ENCODE measurements around the gene TRIM3.
A peak's percentile ranks its signal among the peaks of the same experiment; 100 is the strongest.

The TRIM3 gene

DNA sequence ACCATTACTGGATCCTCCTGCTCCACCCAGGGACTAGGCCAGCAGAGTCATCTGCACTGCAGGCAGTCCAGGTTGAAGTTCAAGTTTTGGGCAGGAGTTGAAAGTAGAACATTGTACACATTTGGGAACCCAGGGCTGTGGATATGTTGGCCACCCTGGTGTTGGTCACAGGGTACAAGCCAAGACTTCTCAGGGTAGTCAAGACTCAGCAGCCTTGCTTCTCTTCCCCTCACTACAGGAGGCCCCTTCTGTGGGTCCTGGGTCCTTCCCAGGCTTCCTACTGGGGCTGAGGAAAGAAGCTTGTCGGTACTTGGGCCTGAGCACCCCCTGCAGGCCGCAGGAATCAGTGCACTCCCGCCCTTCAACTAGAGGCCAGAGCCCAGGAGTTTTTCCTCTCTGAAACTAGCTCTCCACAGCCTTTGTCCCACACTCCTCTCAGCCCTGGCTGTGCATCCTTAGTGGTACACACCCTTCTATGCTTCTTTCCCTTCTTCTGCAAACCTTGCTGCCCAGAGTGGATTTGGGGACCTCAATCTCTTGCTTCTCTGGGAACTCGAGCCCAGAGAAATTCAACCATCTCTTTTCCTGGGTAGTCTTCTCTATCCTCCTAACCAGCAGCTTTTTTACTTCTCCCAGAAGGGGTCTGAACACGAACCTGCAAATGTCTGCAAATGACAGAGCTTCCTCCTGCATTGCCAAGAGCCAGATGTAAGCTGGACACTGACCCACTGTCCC is 30.3 kb downstream of the TRIM3 start:
- intact Hi-C loops (cut with DNase I): loop anchor here (1.0 kb wide), 1 partner anchor 64 kb away; no protein-coding TSS in a partner anchor
- DNase-seq: peak; percentile 52 to 95 (median 72)

DNA sequence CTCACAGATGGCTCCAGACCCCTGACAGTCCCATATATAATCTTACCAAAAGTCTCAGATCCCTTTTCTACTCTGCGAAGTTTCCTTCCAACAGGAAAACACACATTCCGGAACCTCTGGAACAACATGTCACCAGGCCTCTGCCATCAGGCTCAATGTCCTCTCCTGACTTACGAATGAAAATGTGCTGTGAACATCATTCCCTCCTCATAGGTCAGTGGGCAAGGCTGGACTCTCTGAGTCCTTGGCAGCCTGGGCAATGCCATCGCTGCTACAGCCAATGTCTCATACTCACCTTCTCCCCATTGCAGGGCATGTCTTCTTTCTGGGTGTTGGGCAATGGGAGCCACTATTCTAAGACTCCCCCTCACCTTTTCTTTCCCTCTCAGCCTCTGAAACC is 31.3 kb downstream of the TRIM3 start:
- intact Hi-C loops (cut with DNase I): no loop called here
- DNase-seq: no peak

DNA sequence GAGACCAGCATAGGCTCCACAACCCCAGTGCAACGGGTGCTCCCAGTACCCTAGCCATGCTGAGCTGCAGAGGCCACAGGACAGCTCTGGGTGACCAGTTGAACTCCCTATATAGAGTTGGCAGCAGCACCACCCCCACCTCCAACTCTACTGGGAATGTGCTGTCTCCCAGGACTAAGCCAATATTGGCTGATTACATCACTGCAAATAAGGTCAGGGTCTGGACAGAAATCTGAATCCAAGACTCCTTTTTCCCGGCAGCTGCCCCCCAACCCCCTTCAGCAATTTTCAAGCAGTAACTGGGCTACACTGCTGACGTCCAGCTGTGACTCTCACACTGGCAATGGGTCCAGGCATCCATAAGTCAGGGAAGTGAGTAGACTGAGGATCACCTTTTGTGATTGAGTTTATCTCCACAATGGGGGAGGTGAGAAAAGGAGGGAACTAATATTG is 32.8 kb downstream of the TRIM3 start, which contains the start of gene HPX:
Gene HPX (minus strand): TSS at position 82 of the 453 bp plus-strand sequence. CDS start 24 bp downstream, at position 58.
- no peak for DNase-seq
- intact Hi-C loops (cut with DNase I): no loop called here

DNA sequence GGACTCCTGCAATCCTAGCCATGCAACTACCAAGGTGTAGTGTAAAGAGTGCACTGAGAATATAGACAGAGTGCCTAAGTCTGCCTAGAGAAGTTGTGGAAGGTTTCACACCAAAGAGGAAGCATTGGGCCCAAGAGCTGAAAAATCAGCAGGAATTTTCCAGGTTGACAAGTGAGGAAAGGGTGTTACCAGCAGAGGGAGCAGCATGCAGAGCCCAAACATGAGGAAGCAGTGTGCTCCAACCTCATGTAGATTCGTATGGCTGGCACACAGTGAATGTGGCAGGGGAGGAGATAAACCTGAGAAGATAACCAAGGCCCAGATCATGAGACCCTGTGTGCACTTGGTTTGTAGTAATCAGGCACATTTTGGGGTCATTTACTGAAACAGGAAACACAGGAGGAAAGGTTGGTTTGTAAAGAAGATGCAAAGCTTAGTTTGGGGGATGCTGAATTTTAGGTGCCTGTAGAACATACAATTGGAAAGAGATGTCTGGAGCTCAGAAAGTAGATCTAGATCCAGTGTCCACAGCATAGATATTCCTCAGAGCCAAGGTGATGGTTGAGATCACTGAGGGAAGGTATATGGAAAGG is 34.7 kb downstream of the TRIM3 start:
- DNase-seq: peak in 7 of 10 donors; percentile 34 to 92 (median 64)
- intact Hi-C loops (cut with DNase I): no loop called here

DNA sequence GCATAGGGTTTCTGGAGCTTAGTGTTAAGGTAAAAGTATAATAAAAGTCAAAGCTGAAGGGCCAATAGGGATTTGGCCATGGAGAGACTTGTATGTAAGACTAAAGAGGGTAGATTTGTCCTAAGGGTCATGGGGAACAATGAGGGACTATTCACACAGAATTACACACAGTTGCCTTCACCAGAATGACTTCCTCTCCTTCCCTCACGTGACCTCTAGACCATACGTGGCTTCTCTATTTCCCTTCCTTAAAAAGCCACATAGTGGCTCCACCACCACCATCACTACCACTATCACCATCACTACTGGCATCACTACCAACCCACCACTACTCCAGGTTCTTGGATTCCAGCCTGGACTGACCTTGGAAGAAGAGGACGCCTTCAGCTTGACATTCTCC is 35.7 kb downstream of the TRIM3 start:
- no peak for DNase-seq
- intact Hi-C loops (cut with DNase I): no loop called here

DNA sequence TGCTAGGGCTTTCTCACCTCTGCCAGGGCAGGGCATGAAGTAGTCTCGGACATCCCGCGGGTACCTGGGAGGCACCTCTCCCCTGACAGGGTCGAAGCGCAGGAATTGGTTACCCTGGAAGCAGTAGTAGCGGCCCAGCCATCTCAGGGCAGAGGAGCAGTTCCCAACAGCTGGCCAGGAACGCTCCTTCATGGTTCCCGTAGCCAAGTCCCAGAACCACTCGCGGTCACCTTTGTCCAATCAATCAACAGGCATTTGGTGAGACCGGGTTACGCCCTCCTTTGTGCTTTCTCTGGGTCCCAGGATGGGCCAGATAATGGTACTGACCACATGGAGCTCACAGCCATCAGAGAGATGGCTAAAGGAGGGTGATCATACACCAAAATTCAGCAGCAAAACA is 36.3 kb downstream of the TRIM3 start:
- intact Hi-C loops (cut with DNase I): no loop called here
- DNase-seq: no peak

DNA sequence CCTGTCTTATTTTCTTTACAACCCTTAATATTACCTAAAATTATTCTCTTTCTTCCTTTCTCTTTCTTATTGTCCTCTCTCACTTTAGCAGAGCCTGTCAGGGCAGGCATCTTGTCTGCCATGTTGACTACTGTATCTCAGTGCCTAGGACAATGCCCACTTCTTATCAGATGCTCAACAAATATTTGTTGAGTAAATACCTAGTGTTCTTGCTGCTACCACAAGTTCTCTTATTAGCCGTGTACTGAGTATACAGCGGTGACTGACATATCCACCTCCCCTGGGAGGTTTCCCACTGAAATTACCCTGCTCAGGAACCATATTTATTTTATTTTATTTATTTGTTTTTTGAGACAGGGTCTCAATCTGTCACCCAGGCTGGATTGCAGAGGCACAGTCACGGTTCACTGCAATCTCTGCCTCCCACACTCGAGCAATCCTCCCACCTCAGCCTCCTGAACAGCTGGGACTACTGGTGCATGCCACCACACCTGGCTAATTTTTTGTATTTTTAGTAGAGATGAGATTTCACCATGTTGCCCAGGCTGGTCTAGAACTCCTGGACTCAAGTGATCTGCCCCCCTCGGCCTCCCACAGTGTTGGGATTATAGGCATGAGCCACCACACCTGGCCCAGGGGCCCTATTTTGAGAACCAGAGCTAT is 39.6 kb downstream of the TRIM3 start:
- intact Hi-C loops (cut with DNase I): no loop called here
- DNase-seq: peak in 1 of 10 donors; percentile 13

DNA sequence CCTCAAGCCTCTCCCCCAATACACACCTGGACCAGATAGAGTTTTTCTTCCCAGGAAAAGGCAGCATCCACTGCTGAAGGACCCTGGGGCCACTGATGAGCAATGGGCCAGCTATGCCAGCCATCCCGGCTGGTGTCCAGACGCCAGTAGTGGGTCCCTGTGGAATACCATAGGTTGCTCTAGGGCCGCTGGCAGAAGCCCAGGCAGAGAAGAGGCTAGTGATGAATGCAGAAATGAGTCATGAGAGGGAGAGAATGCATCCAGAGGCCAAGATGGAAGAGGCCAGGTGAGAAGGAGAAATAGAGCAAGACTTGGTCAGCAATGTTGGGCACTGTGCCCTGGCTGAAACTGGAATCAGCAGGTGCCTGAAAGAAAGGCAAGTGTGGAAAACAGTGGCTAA is 41.9 kb downstream of the TRIM3 start:
- peak in 1 of 10 donors; percentile 10 for DNase-seq
- intact Hi-C loops (cut with DNase I): no loop called here

DNA sequence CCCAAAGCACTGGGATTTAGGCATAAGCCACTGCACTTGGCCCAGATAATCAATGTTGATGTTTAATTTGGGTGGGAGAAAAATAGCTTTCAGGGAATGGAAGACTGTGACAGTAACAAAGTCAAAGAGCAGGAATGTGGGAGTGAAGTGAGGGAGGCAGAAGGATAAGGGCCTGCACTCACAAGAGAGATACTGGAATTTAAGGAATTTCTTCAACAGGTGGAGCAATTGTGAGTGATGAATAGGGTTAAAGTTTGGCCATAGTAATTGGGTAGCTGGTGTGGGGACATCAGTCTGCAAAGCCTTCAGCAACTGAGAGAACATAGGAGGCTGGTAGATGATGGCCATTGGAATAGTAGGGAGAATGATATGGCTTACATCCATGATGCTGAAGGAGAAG is 46.2 kb downstream of the TRIM3 start:
- intact Hi-C loops (cut with DNase I): no loop called here
- DNase-seq: no peak

DNA sequence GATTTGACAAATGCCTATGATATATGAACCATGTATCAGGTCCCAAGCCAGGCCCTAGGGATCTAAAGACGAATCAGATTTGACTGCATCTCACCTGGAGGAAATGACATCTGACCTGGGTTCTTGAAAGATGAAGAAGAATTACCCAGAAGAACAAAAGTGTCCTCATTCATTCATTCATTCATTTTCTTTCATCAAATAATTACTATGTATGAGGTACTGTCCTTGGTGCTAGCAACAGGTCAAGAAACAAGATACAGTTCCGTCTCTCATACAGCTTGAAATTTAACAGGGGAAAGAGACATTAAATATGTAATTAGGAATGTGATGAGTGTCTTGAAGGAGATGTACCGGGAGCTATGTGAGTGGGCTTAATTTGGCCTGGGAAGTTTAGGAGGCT is 53.1 kb downstream of the TRIM3 start:
- intact Hi-C loops (cut with DNase I): no loop called here
- no peak for DNase-seq

DNA sequence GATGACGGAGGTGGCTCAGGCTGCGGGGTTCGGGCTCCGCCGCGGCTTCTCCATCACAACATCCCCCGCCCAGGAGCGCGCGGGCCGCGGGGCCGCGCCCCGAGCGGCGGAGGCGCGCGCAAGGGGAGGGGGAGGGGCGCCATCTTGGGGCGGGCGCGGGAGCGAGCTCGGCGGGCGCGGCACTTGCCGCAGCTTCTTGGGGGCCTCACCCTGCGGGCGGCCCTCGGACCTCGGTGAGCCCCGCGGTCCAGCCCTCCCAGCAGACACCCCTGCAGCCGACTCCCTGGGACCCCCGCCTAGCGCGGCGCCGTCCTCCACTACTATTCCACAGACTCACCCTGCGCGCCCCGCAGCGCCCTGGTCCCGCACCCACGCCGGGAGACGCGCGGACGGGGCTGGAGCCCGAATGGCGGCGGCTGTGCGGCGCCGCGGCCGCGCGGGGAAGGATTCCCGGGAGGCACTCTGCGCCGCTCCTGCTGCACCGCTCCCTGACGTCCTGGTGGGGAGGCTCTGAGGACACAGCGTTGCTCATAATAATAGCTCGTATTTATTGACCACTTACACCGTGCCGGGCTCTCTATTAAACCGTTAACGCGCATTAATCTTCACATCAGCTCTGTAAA is 54.6 kb downstream of the TRIM3 start, which contains the start of gene APBB1:
Gene APBB1 (minus strand): TSS at position 86 of the 623 bp plus-strand sequence. CDS start 7,747 bp downstream, outside the sequence.
- intact Hi-C loops (cut with DNase I): loop anchor here (2.0 kb wide), 1 partner anchor 28 kb away; the partner anchor contains the start of gene SMPD1
- DNase-seq: peak; percentile 58 to 96 (median 68)

DNA sequence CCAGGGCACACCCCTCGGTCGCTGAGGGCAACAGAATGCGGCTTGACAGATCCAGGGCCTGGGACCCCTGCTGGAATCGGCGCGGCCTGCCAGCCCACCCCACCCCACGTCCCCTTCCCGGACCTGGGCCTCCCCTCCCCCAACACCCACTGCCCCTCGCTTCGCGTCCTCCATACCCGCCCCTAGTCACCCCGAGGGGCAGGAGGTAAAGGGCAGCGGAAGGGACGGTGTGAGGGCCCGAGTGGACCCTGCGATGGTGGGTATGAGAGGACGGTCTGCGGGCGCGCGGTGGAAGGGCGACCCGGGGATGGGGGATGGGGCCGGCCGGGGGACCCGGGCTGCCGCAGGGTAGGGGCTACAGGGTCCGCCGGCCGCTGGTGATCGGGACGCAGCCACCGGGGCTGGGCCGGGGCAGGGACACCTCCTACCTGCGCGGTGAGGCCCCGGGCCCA is 55.2 kb downstream of the TRIM3 start:
- intact Hi-C loops (cut with DNase I): loop anchor here (2.0 kb wide), 1 partner anchor 28 kb away; the partner anchor contains the start of gene SMPD1
- DNase-seq: peak in 4 of 10 donors; percentile 28 to 86 (median 40)

DNA sequence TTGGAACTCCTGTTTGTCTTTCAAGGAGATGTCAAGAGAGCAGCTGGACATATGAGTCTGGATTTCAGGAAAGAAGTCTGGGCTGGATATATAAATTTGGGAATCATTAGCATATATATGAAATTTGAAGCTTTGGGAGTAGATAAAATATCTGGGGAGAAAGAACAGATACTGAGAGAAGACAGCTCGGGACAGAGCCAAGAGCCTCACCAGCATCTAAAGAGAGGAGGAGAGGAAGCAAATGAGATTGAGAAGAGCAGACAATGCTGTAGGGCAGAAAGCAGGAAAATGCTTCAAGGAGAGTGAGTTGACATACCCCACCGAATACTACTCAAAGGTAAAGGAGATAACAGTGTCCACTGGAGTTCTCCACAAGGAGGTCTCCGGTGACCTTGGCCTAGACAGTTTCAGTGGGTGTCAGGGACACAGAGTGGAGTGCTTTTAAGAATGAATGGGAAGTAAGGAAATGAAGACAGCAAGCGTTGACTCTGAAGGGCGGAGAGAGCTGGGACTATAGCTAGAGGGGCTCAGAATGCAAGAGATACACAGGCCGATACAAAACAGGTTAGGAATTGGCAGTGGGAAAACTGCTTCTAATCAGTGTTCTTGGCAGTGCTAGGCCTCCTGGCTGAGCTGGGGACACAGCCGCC is 55.7 kb downstream of the TRIM3 start:
- DNase-seq: no peak

DNA sequence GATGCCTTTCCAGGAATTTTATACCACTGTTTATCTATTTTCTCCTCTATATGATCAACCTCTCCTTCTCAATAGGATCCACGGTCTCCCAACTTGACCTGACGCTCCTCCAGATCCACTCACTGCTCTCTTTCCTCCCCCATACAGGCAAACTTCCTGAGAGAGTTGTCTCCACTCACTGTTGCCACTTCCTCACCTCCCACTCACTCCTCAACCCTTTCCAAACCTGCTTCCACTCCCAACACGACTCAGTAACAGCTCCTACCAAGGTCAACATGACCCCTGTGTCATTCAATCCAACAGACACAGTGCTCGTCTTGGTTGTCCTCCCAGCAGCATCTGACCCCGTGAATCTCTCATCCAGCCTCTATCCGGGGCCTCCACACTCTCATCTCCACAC is 57.9 kb downstream of the TRIM3 start:
- intact Hi-C loops (cut with DNase I): no loop called here
- no peak for DNase-seq

More for the DNA sequence above, 55.7 kb downstream of the TRIM3 start:
- intact Hi-C loops (cut with DNase I): loop anchor here (2.0 kb wide), 1 partner anchor 27 kb away; the partner anchor contains the start of gene SMPD1

DNA sequence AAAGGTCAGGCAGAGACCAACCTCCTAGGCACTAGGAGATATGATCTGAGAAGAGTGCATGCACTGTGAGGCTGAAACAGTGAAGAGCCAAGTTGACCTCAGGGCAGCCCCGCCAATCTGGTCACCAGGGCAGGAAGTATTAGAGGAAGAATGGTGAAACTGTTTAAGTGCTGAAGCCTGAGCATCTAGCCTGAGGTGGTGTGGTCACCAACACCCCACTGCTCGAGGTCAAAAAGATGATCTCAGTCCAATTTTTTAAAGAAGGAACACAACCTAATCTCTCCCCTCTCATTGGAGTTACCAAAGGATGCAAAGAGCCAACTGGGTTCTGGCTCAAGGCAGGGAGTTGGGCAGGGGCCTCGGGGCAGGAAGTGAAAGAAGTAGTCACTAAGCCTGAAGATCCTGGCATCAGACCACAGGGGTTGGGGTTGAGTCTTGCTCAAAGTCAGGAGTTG is 58.8 kb downstream of the TRIM3 start:
- intact Hi-C loops (cut with DNase I): no loop called here
- DNase-seq: no peak

DNA sequence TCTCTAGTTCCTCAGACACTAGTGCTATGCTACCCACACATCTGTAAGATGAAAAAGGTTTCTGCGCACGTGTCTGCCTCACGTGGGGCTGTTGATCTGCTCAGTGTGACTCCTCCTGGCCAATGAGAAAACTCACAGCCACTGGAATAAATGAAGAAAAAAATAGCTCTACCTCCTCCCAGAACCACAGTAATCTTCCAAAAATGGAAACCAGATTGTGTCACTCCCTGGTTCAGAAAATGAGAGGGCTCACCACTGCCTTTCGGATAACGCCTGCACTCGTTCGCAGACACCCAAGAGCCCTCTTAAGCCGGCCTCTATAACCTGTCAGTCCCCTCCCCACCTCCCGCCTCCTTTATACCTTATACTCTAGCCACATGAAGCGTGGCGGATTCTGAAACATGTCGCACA is 59.9 kb downstream of the TRIM3 start:
- intact Hi-C loops (cut with DNase I): no loop called here
- DNase-seq: peak in 6 of 10 donors; percentile 62 to 94 (median 80)

DNA sequence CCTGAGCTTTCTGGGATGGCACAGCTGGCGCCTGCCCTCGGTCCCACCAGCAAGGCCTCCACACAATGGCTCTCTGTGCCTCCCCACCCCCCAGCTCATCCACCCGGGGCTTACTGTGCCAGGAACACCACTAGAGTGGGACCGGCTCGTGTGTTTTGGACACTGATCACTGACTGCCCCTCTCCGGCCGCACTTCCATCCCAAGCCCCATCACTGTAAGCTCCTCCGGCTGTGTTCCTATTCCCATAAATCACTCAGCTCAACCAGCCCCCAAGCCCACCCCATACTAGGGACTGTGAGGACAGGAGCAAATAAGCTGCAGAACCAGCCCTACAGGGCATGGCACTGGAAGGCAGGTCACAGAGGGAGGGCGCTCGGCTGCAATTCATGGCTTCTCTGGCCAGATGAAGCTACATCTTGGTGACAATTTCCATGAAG is 62.1 kb downstream of the TRIM3 start:
- intact Hi-C loops (cut with DNase I): no loop called here
- DNase-seq: peak; percentile 73 to 98 (median 86)

DNA sequence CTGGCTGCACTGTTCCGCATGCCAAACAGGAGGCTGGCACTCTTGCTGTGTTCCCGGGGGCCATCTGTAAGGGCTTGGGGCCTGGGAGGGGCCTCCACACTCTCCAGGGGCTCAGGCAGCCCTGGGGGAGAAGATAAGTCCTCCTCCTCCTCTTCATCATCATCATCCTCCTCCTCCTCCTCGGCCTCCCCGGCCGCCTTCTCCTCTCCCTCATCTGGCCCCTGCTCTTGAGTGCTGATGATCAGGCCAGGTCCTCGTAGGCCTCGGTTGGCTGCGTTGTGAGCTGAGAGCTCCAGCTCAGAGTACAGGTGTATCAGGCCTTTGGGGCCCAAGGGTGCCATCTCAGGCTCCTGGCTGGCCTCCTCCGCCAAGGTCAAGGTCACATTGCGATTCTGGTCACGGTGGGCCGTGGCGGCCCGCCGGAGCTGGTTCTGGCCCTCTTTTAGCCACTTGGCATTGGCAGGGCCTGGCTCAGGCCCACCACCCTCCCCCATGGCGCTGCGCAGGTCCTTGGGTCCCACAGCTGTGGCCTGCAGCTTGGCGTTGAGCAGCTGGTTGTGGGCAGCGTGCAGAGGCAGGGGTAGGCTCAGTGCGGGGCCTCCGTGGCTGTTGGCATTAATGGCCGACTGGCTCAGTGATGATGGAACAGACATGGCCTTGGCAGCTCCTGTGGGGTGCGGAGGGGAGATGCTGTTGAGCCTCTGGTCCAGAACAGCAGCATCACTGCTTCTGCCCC is 62.9 kb downstream of the TRIM3 start:
- DNase-seq: peak in 6 of 10 donors; percentile 56 to 96 (median 68)
- intact Hi-C loops (cut with DNase I): no loop called here

DNA sequence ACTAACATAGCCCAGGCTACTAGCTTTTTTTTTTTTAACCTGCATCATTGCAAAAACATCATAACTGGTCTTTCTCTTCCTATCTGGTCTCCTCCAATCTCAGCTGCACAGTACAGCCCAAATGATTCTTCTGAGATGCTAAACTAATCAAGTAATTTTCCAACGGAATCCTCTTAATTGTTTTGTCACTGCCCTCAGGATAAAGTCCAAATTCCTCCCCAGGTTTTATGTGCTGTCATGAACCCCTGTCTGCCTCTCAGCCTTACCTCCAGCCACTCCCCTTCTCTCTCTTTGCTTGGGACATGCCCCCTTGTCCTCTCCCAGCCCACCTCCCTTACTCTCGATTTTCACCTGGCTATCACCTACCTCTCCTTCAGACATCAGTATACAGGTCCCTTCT is 67.4 kb downstream of the TRIM3 start:
- intact Hi-C loops (cut with DNase I): no loop called here
- no peak for DNase-seq
